Psoas muscle (tissue), 8 donors: ENCODE results near the gene VGLL4. TPM values are rescaled to one million over a fixed set of nuclear protein-coding genes. Genes with fewer than 3 reads are reported as not detected.

Experiments used
- ATAC-seq, 4 donors: fragments of 200-7000 bp; cut with Tn5 transposase; one replicate each; pipeline ENCODE4 v1.9.1; 2020; ENCODE audit warnings: moderate library complexity in 3 of 4, mild to moderate bottlenecking in 2 of 4
- DNase-seq, 2 donors: peaks; one replicate each; pipeline ENCODE4 v3.0.0-alpha.2; 2020
- H3K27ac ChIP-seq: fragments of 200-600 bp; one replicate; pipeline ENCODE4 v1.8.0; 2022
- H3K27me3 ChIP-seq, 3 donors: fragments of 200-600 bp in 1 of 3; one replicate each; pipeline versions ENCODE4 v1.6.1 to v1.8.0; 2013 to 2022; ENCODE audit warnings: low read length in 2 of 3, mild to moderate bottlenecking in 2 of 3, moderate library complexity in 1 of 3; ENCODE audit not compliant: insufficient read depth in 3 of 3
- H3K36me3 ChIP-seq, 2 donors: fragments of 200-600 bp in 1 of 2; one replicate each; pipeline versions ENCODE4 v1.6.1 to v1.8.0; 2013 to 2022; ENCODE audit warnings: low read depth in 1 of 2, mild to moderate bottlenecking in 1 of 2, moderate library complexity in 1 of 2; ENCODE audit not compliant: insufficient read depth in 1 of 2
- H3K4me1 ChIP-seq: fragments of 200-600 bp; one replicate; pipeline ENCODE4 v1.8.0; 2022
- H3K4me3 ChIP-seq: fragments of 200-600 bp; one replicate; pipeline ENCODE4 v1.8.0; 2022; ENCODE audit warnings: mild to moderate bottlenecking
- H3K9me3 ChIP-seq: fragments of 200-600 bp; one replicate; pipeline ENCODE4 v1.8.0; 2022
- WGBS, 3 donors: extraction: QIAGEN DNeasy Blood & Tissue Kit; methylation state at CpG; one replicate each; pipeline versions ENCODE4 v1.1.6 to v1.1.7; 2013; 5-methylcytosine and 5-hydroxymethylcytosine counted together
- intact Hi-C, 2 donors: fragments of 100-400 bp; cut with DNase I; formaldehyde crosslinking; loops; one replicate each; pipeline versions ENCODE4 v1.11.0 to v1.14.2; 2022
- polyA plus RNA-seq, 3 donors: library from polyadenylated mRNA; stranded (reverse); fragments of 200-250 nt; gene quantifications; one replicate each; pipeline ENCODE4 v1.2.3, GENCODE V29; 2013
- total RNA-seq, 4 donors: library from RNA; stranded (reverse); fragmentation: NEBNext Ultra II Directional in 2 of 4; extraction: Animal tissue kit (Norgen Biotek cat#: 25700) in 2 of 4; gene quantifications; one replicate each; pipeline versions ENCODE4 v1.2.1 to v1.2.4, GENCODE V29; 2021 to 2023
- TF ChIP-seq, protein P1 (sequence below): fragments of 200-600 bp; IDR thresholded peaks from one replicate; pipeline ENCODE4 v1.8.0; 2022; ENCODE audit warnings: antibody characterized with exemption
- donor health status: healthy with polysubstance abuse.
- donor health status: DM: no; HTN: no; CAD: no; lungs with moderate emphysema.
- donor health status: Bipolar disorder and iron deficiency.
- donor health status: healthy.
- donor health status: DM: yes; HTN: yes; CAD: no.
- donor health status: DM: no; HTN: no; CAD: no.
- donor health status: DM: no; HTN: no; CAD: no.
- donor health status: DM: yes; HTN: yes; CAD: no.

The VGLL4 gene
- total and polyA plus RNA-seq, 7 donors: 8.0 to 14.8 (median 11.7) TPM

DNA sequence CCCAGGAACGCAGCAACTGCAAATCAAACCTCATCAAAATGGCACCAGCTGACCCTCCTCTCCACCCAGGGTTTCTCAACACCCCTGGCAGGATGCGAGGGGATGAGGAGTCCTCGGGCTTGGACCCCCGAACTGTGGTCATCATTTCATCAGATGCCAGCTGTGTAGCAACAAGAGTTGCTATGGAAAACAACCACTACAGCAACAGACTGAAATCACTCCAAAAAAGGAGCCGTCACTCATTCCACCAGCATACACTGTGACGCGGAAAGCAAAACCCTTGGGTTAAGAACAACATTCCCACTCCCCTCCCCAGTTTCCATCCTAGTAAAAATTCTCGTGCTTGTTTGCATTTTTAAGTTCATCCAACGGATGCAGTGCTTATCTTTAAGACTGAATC is 40.1 kb downstream of the VGLL4 start:
- TF ChIP-seq, protein P1, sequence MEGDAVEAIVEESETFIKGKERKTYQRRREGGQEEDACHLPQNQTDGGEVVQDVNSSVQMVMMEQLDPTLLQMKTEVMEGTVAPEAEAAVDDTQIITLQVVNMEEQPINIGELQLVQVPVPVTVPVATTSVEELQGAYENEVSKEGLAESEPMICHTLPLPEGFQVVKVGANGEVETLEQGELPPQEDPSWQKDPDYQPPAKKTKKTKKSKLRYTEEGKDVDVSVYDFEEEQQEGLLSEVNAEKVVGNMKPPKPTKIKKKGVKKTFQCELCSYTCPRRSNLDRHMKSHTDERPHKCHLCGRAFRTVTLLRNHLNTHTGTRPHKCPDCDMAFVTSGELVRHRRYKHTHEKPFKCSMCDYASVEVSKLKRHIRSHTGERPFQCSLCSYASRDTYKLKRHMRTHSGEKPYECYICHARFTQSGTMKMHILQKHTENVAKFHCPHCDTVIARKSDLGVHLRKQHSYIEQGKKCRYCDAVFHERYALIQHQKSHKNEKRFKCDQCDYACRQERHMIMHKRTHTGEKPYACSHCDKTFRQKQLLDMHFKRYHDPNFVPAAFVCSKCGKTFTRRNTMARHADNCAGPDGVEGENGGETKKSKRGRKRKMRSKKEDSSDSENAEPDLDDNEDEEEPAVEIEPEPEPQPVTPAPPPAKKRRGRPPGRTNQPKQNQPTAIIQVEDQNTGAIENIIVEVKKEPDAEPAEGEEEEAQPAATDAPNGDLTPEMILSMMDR: no peak
- no peaks in the 10 kb centered on the region for H3K36me3 ChIP-seq
- peak overlapping the region; percentile 81 for H3K27ac ChIP-seq
- ATAC-seq (peak in 1 of 4 donors; percentile 8), DNase-seq (peak; percentile 77 to 88)
- H3K9me3 ChIP-seq: no peaks in the 10 kb centered on the region
- WGBS, 3 donors: 50 to 63% (median 51%) methylated on average over 9 of the region's 9 CpGs
- H3K4me1 ChIP-seq: peaks cover 69% of the 10 kb centered on the region
- no peaks in the 10 kb centered on the region for H3K27me3 ChIP-seq
- intact Hi-C loops: loop anchor here (5.0 kb wide), 2 partner anchors 34 to 39 kb away; partner anchors contain the start of gene VGLL4 (in 1 of the 2)
- no peak overlapping the region for H3K4me3 ChIP-seq

DNA sequence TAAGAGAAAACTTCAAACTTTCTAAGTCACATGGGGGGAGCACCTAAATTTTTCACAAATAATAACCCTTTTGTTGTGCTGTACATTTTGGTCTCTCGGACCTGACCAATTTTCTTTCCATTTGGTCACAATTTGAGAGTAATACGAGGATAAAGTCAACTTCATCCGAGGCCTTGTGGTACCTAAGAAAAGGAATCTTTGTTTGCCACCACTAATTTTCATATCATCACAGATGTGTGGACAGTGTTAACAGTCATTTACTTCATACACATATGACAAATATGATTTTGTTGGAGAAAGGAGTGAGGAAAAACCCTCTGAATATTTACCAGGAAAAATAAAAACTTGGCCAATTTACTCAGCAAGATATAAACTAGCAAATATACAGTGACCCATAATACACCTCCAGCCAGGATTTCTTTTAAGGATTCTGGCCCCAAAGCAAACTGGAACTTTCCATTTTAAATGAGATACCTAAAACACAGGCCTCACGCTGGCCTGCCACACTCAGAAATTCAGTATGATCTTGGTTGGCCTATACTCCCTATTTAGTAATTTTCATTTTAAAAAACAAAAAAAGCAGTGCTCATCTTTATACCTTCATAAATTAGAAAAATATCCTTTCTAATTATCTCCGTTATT is 40.7 kb downstream of the VGLL4 start:
- peaks cover 69% of the 10 kb centered on the region for H3K4me1 ChIP-seq
- H3K36me3 ChIP-seq: no peaks in the 10 kb centered on the region
- intact Hi-C loops: loop anchor here (5.0 kb wide), 2 partner anchors 34 to 39 kb away; partner anchors contain the start of gene VGLL4 (in 1 of the 2)
- DNase-seq: no peak
- TF ChIP-seq, protein P1: no peak
- no peak for ATAC-seq
- H3K9me3 ChIP-seq: no peaks in the 10 kb centered on the region
- no peak overlapping the region for H3K4me3 ChIP-seq
- H3K27ac ChIP-seq: peak overlapping the region; percentile 81
- 74 to 80% (median 77%) methylated on average over 5 of the region's 5 CpGs for WGBS, 3 donors
- H3K27me3 ChIP-seq: no peaks in the 10 kb centered on the region

DNA sequence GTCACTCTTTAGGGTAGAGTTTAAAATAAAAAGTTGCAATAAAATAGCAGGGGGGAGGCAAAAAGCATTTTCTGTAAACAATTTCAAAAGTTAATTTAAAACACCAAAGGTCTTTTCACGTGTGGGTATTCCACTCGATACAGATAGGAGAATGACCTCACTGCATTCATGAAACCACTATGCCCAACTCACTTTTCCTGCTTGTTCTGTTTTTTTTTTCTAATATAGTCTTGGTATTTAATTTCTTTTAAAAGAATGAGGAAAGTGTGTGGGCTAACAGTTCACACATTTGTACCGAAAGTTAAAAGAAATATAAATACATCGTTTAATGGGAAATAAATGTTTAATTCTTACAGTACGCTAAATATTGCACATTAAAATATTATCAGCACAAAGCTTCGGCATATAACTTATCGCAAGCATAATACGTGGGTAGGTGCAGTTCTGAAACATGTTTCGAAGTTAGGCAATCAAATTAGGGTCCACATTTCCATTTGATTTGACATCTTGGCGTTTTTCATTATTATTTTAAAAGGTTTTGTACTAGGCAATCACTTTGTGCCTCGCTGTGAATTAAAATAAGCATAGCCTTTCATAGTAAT is 41.4 kb downstream of the VGLL4 start:
- Histone ChIP-seq H3K27ac (peak overlapping the region; percentile 81), H3K36me3 (no peaks in the 10 kb centered on the region), H3K27me3 (no peaks in the 10 kb centered on the region), H3K4me3 (no peak overlapping the region), H3K4me1 (peaks cover 63% of the 10 kb centered on the region), H3K9me3 (no peaks in the 10 kb centered on the region)
- intact Hi-C loops: loop anchor here (5.0 kb wide), 2 partner anchors 35 to 40 kb away; partner anchors contain the start of gene VGLL4 (in 1 of the 2)
- 71 to 81% (median 75%) methylated on average over 11 of the region's 11 CpGs for WGBS, 3 donors
- ATAC-seq (no peak), DNase-seq (no peak)
- TF ChIP-seq, protein P1: no peak

DNA sequence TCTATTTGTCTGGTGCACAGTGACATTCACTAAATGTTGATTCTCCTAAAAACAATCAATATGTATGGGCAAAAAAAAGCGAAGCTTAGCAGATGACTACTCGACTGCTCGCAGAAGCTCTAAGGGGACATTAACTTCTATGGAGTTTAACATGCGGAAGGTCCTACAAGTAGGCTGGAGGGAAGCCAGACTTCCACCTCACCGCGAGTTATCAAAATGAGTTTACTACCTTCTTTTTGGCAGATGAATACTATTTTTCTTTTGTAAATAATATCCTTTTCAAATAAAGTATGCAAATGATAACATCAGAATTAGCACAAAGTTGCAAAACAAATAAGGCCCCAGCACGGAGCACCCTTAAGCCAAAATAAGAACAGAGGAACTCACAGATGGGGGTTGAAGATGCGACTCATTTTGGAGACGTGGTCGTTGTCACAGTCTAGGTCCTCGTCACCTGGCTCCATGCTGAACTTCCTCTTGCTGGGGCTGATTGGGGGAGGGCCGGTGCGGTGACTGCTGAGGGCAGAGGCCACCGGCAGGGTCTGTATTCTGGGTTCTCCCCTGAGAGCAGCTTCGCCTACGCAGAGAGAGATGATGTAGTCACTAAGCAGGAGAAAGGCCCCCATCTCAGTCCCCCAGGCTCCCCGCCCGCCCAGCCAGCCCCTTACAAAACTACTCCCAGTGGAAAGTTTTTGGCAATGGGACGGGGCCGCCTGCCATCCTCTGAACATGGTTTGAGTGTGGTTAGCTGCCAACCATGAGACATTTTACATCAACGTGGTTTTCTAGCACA is 42.1 kb downstream of the VGLL4 start:
- intact Hi-C loops: loop anchor here (5.0 kb wide), 2 partner anchors 36 to 41 kb away; partner anchors contain the start of gene VGLL4 (in 1 of the 2)

More for the DNA sequence above, 42.1 kb downstream of the VGLL4 start:
- Histone ChIP-seq H3K4me1 (peaks cover 57% of the 10 kb centered on the region), H3K36me3 (no peaks in the 10 kb centered on the region), H3K27ac (peak overlapping the region; percentile 81), H3K4me3 (no peak overlapping the region), H3K27me3 (no peaks in the 10 kb centered on the region), H3K9me3 (no peaks in the 10 kb centered on the region)
- TF ChIP-seq, protein P1: no peak
- DNase-seq (peak; percentile 48 to 69), ATAC-seq (no peak)
- WGBS, 3 donors: 51 to 57% (median 55%) methylated on average over 21 of the region's 21 CpGs
